ENCODE data around the gene SYK.

The SYK gene

GRCh38 chr9:90826326-90827020, 24.9 kb downstream of the SYK start:
- no peak for DNase-seq

DNA sequence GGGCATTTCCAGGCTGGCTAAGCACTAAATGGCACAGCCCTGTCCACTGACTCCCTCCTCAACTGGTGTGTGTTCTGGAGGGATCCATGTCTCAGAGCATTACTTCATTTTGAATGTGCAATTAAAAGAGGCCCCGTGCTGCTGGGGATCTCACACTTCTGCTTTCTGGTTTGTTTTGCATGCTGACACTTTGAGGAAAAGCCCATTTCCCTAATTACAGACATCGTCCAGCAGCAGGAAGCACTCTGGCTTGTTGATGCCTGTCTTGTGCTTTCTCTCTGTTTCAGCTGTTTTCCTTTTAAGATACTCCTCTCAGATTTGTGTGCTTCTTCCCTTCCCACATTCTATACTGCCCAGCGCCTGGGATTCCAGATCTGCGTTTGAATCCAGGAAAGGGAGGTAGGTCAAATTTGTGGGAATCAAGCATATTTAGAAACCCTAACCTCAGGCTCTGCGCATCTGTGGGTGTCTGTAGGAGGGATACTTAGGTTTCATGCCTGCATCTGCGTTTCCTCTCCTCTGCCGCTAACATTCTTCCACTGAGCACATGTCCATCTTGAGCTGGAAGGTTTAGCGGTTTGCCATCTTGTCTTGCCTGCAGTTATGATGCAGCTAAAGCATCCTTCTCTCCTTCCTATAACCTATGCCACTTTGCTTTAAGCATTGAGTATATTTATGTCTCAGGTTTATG, 25.7 kb downstream of the SYK start:
- DNase-seq: no peak

- no peak for DNase-seq
Measured at GRCh38 chr9:90830051-90830450, 28.4 kb downstream of the SYK start.

- DNase-seq: no peak
Measured at GRCh38 chr9:90830977-90831376, 29.4 kb downstream of the SYK start.

DNA sequence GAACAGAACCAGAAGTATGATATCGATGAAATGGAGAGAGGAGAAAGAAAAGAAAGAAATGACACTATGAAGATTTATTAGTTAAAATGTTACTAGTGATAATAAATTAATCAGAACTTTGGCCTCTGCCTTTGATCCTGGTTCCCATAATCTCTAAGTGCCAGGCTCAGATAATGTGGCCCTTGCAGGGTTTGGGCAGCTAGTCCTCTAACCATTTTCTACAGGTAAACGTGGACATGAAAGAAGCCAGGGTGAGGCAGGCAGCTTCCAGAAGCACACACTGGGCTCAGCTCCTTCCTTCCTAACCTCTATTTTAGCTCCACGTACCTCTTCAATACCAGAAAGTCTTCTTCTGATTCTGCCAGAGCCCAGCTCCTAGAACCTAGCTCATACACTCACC, 30.6 kb downstream of the SYK start:
- DNase-seq: no peak

GRCh38 chr9:90834828-90835595, 33.4 kb downstream of the SYK start:
- no peak for DNase-seq

DNA sequence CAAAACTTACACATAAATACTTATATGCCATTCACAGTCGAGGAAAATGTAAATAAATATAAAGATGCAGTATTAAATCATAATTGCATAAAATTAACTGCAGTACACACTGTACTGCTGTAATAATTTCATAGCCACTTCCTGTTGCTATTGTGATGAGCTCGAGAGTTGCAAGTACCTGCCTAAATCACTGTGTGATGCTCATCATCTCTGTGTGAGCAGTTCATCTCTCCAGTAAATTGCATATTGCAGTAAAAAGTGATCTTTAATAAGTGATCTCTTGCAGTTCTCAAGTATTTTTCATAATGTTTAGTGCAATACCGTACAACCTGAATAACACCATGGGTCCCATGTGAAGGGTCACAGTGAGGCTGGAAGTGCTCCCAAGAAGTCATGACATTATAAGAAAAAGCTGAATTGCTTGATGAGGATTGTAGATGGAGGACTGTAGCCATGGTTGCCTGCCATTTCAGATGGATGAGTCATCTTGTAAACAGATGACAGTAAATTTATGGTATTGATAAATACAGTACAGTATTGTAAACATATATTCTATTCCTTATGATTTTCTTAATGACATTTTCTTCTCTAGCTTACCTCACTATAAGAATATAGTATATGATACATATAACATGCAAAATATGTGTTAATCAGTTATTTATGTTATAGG, 34.9 kb downstream of the SYK start:
- no peak for DNase-seq

GRCh38 chr9:90838098-90838497, 36.5 kb downstream of the SYK start:
- no peak for DNase-seq

DNA sequence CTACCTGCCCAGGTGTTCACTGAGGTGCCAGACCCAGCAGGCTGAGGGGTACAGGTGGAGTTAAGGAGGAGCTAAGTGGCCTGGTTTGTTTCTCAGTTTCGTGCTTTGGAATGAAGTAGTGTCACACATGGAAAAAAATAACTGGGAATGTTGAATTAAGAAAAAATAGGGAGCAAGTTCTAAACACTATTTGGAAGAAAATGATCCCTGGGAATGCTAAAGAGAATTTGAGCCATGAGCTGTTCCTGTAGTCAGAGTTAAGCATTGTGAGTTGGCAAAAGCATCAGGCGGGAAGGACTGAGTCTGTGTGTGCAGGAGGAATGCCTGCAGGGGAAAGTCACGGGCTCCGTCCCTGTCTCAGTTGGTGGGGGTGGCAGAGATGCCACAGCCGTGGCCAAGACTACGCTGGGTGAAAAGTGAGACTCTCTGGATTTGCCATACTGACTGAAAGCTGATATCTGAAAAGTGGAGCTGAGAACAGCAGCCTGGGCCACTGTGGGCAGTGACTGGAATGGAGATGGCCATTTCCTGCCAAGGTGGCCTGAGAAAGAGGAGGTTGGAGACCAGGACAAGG, 37.0 kb downstream of the SYK start:
- DNase-seq: no peak

DNA sequence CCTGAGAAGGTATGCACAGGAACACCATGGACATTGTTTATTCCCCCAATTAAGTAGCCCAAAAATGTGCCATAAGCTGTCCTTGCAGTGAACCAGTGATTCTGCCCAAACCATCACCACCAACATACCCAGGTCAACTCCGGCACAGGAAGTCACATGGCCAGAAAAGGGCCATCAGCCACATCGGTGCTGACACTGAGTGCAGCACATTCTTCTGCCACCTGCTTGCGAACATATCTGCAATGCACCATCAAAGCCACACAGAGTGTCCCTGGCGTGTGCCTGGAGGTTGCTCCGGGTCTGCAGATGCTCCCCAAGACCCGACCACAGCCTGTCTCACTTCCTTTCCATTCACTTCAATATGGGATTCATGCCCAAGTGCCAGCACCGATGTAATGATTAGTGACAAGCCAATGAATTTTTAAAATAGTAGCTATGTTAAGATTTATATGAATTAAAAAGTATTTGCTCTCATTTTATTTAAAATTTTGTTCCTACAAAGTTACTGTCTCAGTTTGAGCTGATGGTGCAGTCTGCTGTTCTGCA, 37.6 kb downstream of the SYK start:
- no peak for DNase-seq

DNA sequence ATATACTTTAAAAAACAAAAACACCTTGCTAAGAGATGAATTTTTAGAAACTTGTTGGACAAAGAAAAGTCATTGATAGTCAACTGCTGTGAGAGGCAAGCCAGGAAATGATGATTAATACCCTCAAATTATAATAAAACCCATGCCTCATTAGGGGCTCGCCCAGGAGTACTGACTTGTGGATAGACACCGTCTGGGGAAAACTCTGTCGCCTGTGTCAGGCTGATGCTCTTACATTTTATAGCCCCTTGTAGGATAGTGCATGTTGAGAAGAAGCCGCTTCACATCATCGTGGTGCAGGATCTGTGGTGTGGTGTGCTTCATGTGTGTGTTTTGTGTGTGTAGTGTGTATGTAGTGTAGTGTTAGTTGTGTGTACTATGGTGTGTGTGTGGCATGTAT, 39.1 kb downstream of the SYK start:
- no peak for DNase-seq

DNA sequence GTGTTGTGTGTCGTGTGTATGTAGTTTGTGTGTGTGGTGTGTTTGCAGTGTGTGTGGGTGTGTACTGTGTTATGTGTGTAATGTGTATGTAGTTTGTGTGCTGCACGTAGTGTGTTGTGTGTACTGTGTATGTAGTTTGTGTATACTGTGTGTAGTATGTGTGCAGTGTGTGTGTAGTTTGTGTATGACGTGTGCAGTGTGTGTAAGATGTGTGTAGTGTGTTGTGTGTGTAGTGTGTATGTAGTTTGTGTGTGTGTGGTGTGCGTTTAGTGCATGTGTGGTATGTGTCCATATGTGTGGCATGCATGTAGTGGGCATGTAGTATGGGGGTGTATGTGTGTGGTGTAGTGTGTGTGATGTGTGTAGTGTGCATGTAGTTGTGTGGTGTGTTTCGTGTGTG, 39.6 kb downstream of the SYK start:
- DNase-seq: no peak

DNA sequence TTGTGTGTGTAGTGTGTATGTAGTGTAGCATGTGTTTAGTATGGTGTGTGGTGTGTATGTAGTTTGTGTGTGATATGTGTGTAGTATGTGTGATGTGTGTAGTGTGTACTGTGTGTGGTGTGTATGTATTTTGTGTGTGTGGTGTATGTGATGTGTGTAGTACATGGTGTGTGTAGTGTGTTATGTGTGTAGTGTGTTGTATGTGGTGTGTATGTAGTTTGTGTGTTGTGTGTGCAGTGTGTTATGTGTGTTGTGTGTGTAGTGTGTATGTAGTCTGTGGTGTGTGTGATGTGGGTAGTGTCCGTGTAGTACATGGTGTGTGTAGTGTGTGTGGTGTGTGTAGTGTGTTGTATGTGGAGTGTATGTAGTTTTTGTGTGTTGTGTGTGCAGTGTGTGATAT, 40.0 kb downstream of the SYK start:
- no peak for DNase-seq

GRCh38 chr9:90842176-90842777, 40.7 kb downstream of the SYK start:
- DNase-seq: no peak

DNA sequence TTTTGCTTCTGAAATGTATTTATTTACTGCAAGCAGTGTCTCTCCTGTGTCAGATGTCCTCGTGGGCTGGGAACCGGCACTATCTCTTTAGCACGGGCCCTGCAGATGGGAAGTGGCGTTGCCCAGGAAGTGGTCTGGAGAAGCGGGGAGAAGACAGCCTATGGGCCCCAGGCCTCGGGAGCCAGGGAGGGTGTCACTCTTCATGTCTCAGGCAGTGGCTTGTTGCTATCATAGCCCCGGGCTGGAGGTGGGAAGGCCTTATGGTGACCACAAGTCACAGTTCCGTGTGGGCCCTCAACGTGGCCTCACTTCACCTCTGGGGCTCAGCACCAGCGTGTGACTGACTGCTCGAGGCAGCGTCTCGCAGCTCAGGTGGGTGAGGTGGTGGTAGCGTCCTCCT, 41.4 kb downstream of the SYK start:
- DNase-seq: no peak

DNA sequence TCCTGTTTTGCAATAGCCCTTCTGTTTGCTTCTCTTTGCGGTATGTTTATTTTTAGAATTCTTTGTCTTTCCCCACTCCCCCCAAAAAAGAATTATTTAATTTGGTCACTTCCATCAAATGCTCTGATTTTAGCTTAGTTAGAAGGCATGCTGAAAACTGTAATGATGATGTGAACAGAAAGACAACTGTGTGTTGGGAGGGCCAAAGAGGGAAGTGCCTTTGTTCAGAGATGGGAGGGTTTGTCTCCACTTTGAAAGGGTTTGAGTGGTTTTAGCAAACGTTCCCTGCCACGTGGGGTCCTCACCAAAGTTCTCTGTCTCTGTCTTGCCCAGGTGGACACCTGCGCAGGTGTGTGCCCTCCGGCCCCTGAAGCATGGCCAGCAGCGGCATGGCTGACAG, 41.9 kb downstream of the SYK start:
- no peak for DNase-seq

- no peak for DNase-seq
Measured at GRCh38 chr9:90844326-90844725, 42.7 kb downstream of the SYK start.

- no peak for DNase-seq
Measured at GRCh38 chr9:90846770-90847419, 45.3 kb downstream of the SYK start.

DNA sequence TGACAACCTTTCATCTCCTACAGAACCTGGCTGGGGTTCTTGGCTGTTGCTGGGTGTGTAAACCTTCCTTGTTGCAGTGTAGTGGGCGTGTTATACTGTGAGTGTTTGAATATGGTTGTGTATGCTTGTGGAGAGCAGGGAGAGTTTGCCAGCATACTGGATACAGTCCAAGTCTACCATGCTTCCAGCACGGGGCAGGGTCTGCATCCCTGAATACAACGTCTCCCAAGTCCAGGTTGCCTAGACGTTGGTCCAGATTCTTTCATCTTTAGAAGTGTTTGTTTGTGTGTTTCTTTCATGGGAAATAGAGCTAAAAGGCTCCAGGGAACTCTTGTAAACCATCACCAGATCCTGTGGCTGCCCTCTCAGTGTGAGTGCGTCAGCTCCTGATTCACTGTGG, 46.4 kb downstream of the SYK start:
- DNase-seq: no peak

DNA sequence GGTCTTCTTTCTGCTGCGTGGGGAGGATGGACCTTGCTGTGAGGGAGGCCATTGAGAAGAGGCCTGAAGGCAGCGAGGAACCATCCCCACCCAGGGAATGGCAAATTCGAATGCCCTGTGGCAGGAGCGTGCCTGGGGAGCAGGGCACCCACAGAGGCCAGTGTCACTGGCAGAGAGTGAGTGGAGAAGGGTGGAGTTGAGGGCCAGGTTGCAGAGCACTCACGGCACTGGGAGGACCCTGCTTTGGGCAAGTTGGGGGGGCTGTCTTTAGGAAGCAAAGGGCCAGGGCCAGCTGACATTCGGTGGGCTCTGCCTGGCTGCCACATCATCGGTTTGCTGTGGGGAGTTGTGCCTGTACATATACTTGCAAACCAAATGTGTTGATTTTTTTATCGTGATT, 47.2 kb downstream of the SYK start:
- DNase-seq: no peak

DNA sequence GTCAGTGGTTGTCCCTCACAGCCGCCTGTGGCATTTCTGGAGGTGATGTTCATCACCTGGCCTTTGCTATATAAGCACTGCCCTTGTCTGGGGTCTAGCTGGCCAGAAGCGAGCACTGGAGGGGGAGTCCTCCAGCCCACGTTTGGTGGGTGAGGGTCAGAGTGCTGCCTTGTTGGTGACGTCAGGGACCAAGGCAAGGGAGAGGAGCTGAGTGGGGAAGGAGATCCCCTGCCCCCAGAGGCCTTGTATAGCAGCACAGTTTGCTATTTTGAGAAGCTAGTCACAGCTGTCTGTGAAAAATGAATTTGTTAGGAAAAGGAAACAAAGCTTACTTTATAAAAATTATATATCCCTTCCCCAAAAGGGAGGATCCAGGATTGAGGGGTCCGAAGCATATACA, 49.8 kb downstream of the SYK start:
- DNase-seq: no peak

DNA sequence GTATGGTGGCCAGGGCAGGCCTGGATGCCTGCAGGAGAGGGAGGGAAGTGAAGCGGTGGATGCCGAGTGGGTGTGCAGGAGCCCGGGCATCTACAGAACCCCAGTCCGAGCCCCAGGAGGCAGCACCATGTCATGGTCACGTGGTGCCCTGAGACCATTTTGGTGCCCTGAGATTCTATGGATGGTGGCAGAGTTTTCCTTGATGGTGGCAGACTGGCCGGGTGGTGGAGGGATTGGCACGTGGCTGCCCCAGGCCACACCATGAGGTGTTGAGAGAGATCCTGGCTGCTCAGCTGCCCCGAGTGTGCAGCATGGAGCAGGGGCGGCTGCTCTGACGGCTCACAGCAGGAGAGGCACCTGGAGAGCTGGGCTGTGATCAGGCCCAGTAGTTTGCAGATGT, 52.3 kb downstream of the SYK start:
- no peak for DNase-seq
